MCF 10A (cell line): ENCODE data around the gene PNPLA7. TPM values are rescaled to one million over a fixed set of nuclear protein-coding genes. Genes with fewer than 3 reads are reported as not detected.
A peak's percentile ranks its signal among the peaks of the same experiment; 100 is the strongest.

Source experiments
- BruUV-seq: library from RNA; stranded (reverse); fragments of 400-500 nt; replicated peaks from 2 replicates; lab custom pipeline; 2021; lab: Mats Ljungman, UMichigan
- CTCF ChIA-PET: fragments of 300-600 bp; sonication (Branson Sonifier 250); formaldehyde crosslinking; extraction: SDS; loops from one replicate; lab custom pipeline; 2021; ENCODE audit warnings: antibody characterized with exemption, inconsistent platforms; lab: Yijun Ruan, JAX
- POLR2A ChIA-PET: fragments of 300-600, 350-650 bp; sonication (Branson Sonifier 250); formaldehyde crosslinking; extraction: SDS; loops from one replicate; lab custom pipeline; 2020; ENCODE audit warnings: antibody characterized with exemption, inconsistent platforms; lab: Yijun Ruan, JAX
- DNase-seq: peaks from one replicate; pipeline ENCODE4 v3.0.0-alpha.2; 2018; ENCODE audit not compliant: unreplicated experiment
- H3K27ac Mint-ChIP-seq: one replicate; pipeline ENCODE4 v1.8.0; 2022; ENCODE audit warnings: mild to moderate bottlenecking, low read depth, mixed read lengths; ENCODE audit not compliant: unreplicated experiment
- H3K27me3 Mint-ChIP-seq: one replicate; pipeline ENCODE4 v1.8.0; 2022; ENCODE audit warnings: mixed read lengths; ENCODE audit not compliant: insufficient read depth, unreplicated experiment
- H3K36me3 Mint-ChIP-seq: one replicate; pipeline ENCODE4 v1.8.0; 2022; ENCODE audit warnings: mild to moderate bottlenecking, moderate library complexity, mixed read lengths; ENCODE audit not compliant: insufficient read depth, unreplicated experiment
- H3K4me1 Mint-ChIP-seq: one replicate; pipeline ENCODE4 v1.8.0; 2022; ENCODE audit warnings: mixed read lengths; ENCODE audit not compliant: insufficient read depth, unreplicated experiment
- H3K4me3 Mint-ChIP-seq: one replicate; pipeline ENCODE4 v1.8.0; 2022; ENCODE audit warnings: mild to moderate bottlenecking, moderate library complexity, mixed read lengths; ENCODE audit not compliant: unreplicated experiment
- H3K9me3 Mint-ChIP-seq: one replicate; pipeline ENCODE4 v1.8.0; 2022; ENCODE audit warnings: mixed read lengths; ENCODE audit not compliant: unreplicated experiment
- CTCF ChIP-seq: fragments of 200-600 bp; IDR thresholded peaks from one replicate; pipeline ENCODE4 v1.8.0; 2022; ENCODE audit warnings: antibody characterized with exemption, mild to moderate bottlenecking; ENCODE audit not compliant: unreplicated experiment
- intact Hi-C: fragments of 100-400 bp; cut with micrococcal nuclease; formaldehyde crosslinking; loops from 2 replicates; pipeline ENCODE4 v1.14.1; 2022
- total RNA-seq: library from RNA; stranded (reverse); gene quantifications from 2 replicates; pipeline ENCODE4 v1.2.3, GENCODE V29; 2022

The PNPLA7 gene
- total RNA-seq, 1 experiment from 2014 or later: 0.86 TPM

GRCh38 chr9:137578518-137579258 lies 28.5 kb upstream of the PNPLA7 start, which contains the start of gene DPH7:
DPH7 (minus strand) TSS chr9:137578925; CDS start chr9:137578777, 148 bp downstream.
- Mint-ChIP-seq H3K27ac (peak within 1 kb of the TSS; percentile 88), H3K36me3 (peaks cover 47% of the 10 kb centered on the region), H3K4me1 (peaks cover 8% of the 10 kb centered on the region), H3K27me3 (no peaks in the 10 kb centered on the region), H3K9me3 (no peaks in the 10 kb centered on the region), H3K4me3 (peak within 1 kb of the TSS; percentile 81)
- DNase-seq: peak; percentile 92
- intact Hi-C loops: loop anchor here (2.0 to 5.0 kb wide), 2 partner anchors 26 to 34 kb away; no protein-coding TSS in a partner anchor
- TF ChIP-seq CTCF: peak; percentile 87
- ChIA-PET CTCF (interaction anchor here (0.6 to 4.1 kb wide), 16 partner anchors 9 to 317 kb away, joined by 3 to 34 read pairs (median 3); partner anchors contain the start of gene MRPL41), POLR2A (interaction anchor here (0.9 to 5.5 kb wide), 10 partner anchors 9 to 42 kb away, joined by 3 to 64 read pairs (median 4); partner anchors contain the start of genes ARRDC1, EHMT1, MRPL41 and ZMYND19)
- BruUV-seq: no TSS peak

- DNase-seq: no peak
- no peaks in the 10 kb centered on the region for H3K9me3 Mint-ChIP-seq
- ChIA-PET POLR2A (interaction anchor here (0.6 to 1.2 kb wide), 4 partner anchors 17 to 37 kb away, joined by 3 read pairs; no protein-coding TSS in a partner anchor), CTCF (no interaction called here)
- intact Hi-C loops: loop anchor here (5.0 kb wide), 1 partner anchor 36 kb away; no protein-coding TSS in a partner anchor
- H3K36me3 Mint-ChIP-seq: peaks cover 62% of the 10 kb centered on the region
- H3K4me1 Mint-ChIP-seq: peaks cover 8% of the 10 kb centered on the region
- H3K27ac Mint-ChIP-seq: no peak overlapping the region
- no TSS peak for BruUV-seq
- peak overlapping the region; percentile 81 for H3K4me3 Mint-ChIP-seq
- no peaks in the 10 kb centered on the region for H3K27me3 Mint-ChIP-seq
- TF ChIP-seq CTCF: no peak
These were observed 25.7 kb upstream of the PNPLA7 start for GRCh38 chr9:137575716-137576411.

- intact Hi-C loops: loop anchor here (5.0 kb wide), 1 partner anchor 37 kb away; no protein-coding TSS in a partner anchor
- no peak overlapping the region for H3K27ac Mint-ChIP-seq
- H3K9me3 Mint-ChIP-seq: no peaks in the 10 kb centered on the region
- peaks cover 67% of the 10 kb centered on the region for H3K36me3 Mint-ChIP-seq
- ChIA-PET CTCF (no interaction called here), POLR2A (interaction anchor here (0.6 kb wide), 1 partner anchor 37 kb away, joined by 3 read pairs; no protein-coding TSS in a partner anchor)
- DNase-seq: no peak
- H3K4me3 Mint-ChIP-seq: no peak overlapping the region
- no TSS peak for BruUV-seq
- no peak for TF ChIP-seq CTCF
- peaks cover 8% of the 10 kb centered on the region for H3K4me1 Mint-ChIP-seq
- no peaks in the 10 kb centered on the region for H3K27me3 Mint-ChIP-seq
These were observed 25.1 kb upstream of the PNPLA7 start for GRCh38 chr9:137575364-137575715.

- POLR2A ChIA-PET: interaction anchor here (0.8 to 0.9 kb wide), 2 partner anchors 11 to 136 kb away, joined by 3 read pairs; no protein-coding TSS in a partner anchor
- peaks cover 74% of the 10 kb centered on the region for H3K36me3 Mint-ChIP-seq
- no peaks in the 10 kb centered on the region for H3K9me3 Mint-ChIP-seq
- no TSS peak for BruUV-seq
- no peak overlapping the region for H3K4me3 Mint-ChIP-seq
- no peak overlapping the region for H3K27ac Mint-ChIP-seq
- peaks cover 8% of the 10 kb centered on the region for H3K4me1 Mint-ChIP-seq
- CTCF ChIA-PET: no interaction called here
- intact Hi-C loops: no loop called here
- DNase-seq: no peak
- H3K27me3 Mint-ChIP-seq: no peaks in the 10 kb centered on the region
- TF ChIP-seq CTCF: no peak
These were observed 24.0 kb upstream of the PNPLA7 start for GRCh38 chr9:137574192-137574591.
